ENCODE measurements around the gene PIGO.

The PIGO gene

GRCh38 chr9:35096035-35096849 lies at the start of gene PIGO:
Gene PIGO, minus strand, starts transcription at chr9:35096591. Its CDS starts 1,026 bp downstream, at chr9:35095565.
- DNase-seq: peak; percentile 83

DNA sequence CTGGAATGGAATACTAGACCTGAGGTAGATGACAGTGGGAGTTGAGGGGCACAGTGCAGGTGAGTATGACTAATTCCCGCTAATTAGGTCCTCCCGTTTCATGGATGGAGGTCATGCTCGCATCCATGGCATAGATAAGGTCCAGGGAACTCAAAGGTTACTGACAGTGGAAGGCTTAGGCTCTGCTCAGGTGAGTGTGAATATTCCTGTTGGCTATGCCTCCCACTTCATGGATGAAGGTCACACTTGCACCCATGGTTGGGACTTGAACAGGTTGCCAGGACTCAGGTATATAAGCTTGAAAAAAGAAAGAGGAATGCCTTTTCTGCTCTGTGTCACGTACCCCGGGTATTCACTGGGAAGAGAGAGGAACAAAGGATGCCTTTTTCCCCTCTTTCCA lies 45.6 kb upstream of the PIGO start:
- no peak for DNase-seq

- DNase-seq: no peak
These were observed 43.7 kb upstream of the PIGO start for GRCh38 chr9:35140093-35140492.

DNA sequence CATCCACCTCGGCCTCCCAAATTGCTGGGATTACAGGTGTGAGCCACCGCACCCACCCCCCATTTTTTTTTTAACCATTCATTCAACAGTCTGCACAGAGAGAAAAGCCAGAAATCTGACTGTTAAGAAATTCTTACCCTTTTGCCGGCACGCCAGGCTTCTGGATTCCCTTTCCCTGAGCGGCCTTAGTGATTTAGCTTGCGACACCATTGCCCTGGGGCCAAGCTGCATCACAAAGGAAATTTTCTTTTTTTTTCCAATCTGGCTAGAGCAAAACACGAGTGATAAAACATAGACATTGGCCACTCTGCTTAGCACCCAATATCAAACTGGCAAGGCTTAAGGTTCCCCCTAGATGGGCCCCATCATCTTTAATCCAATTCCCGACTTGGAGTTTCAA lies 40.5 kb upstream of the PIGO start:
- no peak for DNase-seq

GRCh38 chr9:35135988-35136387 lies 39.6 kb upstream of the PIGO start:
- no peak for DNase-seq

- no peak for DNase-seq
These were observed 38.5 kb upstream of the PIGO start for GRCh38 chr9:35134920-35135319.

DNA sequence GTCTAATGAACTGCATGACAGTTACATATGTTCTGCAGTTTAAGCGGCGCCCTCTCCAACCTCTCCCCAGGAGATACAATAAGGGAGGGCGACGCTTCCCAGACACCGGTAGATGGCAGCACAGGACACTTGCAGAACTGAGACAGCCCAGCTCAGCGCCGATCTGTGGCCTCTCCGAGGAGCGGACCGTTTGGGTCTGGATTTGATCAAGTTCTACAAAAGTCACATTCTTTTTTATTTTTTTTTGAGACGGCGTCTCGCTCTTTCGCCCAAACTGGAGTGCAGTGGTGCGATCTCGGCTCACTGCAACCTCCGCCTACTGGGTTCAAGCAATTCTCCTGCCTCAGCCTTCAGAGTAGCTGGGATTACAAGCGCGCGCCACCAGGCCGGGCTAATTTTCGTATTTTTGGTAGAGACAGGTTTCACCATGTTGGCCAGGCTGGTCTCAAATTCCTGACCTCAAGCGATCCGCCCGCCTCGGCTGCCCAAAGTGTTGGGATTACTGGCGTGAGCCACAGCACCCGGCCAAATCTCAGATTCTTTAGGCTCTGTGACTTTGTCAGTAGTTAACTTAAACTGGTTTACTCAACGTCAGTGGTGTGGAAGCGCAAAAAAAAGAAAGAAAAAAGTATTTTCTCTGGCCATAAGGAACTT lies 20.6 kb upstream of the PIGO start:
- peak; percentile 76 for DNase-seq

- no peak for DNase-seq
These were observed 20.1 kb upstream of the PIGO start for GRCh38 chr9:35116539-35116897.

- DNase-seq: peak; percentile 83
These were observed 19.5 kb upstream of the PIGO start, which contains the start of gene ATOSB for GRCh38 chr9:35115680-35116538. Gene ATOSB, minus strand, starts transcription at chr9:35115862. Its CDS starts 7,588 bp downstream, at chr9:35108274.

DNA sequence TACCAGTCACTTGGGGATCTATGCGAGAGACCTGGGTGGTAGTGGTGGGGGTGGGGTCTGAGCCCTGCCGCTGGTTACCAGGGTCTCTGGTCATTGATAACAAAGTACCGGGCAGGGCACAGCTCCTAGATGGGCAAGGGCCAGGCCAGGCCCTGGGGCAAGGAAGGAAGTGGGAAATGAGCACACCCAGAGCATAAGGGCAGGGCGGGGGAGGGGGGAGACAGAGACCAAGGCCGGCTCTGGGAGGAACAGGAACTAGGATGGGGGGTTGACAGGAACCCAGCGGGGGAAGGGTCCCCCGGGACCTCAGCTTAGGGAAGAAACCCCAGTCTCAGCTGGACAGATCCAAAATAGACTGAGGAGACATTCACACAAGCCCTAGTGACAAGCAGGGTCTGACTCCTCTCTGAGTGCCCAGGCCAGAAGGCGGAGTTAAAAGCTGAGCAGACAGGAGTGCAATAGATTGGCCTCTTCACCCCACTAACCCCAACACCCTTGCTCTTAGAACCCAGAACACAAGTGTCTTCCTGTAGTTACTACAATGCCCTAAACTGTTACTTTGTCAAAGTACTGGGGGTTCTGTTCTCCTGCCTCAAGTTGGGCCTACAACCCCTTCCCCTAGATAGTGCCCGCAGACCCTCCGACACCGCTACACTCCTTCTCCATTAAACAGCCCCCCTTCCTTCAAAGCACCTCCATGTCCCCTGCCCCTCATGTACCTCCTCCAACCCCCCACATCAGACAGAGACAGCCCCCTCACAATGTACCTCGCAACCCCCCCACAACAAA lies 18.6 kb upstream of the PIGO start:
- no peak for DNase-seq

DNA sequence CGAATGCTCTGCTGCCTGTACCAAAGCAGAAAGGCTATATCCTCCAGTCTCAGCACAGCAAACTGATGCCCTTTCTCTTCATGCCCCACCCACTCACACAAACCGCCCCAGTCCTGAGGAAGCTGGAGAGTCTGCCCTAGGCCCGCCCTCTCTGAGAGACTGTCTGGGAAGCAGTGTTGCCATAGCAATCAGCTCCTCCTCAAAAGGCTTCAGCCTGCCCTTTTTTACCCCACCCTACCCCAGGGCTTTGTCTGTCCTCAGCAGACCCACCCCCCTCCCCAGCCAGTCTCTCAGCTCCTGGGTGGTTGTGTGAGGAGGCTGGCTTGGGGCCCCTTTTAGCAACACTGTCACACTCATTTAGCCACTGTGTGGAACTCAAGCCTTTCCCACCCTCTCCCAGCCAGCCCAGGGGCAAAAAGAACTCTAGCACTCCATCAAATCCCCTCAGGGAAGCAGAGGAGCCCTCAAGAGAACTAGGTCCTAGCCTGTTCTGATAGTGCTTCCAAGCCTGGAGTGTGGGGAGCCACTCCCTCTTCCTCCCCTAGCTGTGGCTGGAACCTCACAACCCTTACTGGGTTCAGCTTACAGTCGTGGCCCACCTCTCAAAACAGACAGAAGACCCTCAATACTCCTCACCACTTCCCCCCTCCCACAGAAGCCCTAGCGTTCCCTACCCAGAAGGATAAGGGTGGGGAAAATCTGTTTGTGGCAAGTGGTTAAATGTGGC lies 17.9 kb upstream of the PIGO start:
- peak; percentile 41 for DNase-seq

DNA sequence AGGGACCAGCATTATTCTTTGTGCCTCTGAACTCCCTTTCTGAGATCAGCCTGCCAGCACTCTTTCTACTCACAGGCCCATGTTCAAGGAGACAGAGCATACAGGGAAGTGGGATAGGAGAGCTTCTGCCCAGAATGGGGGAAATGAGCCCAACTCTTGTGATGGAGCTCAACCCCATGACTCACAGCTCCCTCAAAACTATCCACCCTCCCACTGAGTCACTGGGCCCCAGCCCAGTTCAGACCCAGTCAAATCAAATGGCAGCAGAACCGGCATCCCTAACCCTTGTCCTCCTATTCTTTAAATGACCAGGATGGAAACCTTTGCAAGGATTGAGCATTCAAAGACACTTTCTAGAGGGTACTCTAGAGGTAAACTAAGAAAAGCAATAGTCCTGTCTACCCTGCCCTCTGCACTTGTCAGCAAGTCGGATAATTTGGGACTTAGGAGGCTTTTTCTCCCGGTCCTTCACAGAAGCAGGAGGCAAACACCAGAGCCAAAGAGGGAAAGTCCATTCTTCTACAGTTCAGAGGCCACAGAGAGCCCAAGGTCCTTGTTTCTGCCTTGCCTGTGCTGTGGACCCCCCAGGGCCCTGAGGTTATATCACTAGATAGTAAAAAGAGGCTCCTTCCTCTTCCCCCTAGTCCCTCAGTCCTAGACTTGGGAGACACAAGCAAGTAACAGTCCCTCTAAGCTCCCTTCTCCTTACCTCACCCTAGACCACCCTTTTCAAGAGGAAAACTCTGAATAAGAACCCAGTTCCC lies 16.0 kb upstream of the PIGO start:
- DNase-seq: no peak

DNA sequence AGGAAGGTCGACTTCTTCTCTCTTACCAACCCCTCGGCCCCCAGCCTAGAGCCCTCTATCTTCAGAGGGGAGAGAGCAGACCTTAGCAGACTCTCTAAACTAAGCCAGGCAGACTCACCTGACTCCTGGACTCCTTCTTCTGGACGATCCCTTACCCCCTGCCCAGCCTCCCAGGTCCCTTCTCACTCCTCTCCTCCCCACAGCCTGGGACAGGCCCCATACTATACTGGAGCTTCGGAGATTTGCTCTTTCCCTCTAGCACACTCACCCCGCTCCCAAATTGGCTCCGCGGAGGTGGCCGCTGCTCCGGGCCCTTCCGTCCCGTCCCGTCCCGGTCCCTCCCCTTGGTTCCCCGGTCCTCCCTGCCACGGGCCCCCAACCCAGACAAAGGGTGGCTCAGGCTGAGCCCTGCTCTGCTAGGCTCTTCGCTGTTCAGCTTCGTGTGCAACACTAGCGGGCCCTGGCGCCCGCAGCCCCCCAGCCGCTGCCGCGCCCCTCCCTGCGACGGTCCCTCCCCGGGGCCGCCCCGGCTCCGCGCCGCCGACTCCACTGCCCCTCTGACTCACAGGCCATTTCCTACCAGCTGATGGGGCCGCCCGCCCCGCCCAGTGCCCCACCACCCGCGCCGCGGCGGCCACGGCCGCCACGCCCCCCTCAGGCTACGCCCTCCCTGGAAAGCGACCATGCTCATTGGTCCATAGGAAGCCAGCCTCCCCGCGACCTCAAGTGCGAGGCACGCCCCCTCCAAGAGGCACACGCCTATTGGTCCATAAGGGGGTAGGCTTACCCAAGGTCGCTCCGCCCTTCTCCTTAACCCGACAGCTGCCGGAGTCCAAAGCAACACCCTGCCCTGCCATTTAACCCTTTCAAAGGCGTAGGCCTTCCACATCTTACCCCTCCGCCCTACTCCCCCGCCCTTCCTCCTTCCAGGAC lies 14.9 kb upstream of the PIGO start:
- DNase-seq: peak; percentile 93

- no peak for DNase-seq
These were observed 14.0 kb upstream of the PIGO start for GRCh38 chr9:35110327-35110761.

DNA sequence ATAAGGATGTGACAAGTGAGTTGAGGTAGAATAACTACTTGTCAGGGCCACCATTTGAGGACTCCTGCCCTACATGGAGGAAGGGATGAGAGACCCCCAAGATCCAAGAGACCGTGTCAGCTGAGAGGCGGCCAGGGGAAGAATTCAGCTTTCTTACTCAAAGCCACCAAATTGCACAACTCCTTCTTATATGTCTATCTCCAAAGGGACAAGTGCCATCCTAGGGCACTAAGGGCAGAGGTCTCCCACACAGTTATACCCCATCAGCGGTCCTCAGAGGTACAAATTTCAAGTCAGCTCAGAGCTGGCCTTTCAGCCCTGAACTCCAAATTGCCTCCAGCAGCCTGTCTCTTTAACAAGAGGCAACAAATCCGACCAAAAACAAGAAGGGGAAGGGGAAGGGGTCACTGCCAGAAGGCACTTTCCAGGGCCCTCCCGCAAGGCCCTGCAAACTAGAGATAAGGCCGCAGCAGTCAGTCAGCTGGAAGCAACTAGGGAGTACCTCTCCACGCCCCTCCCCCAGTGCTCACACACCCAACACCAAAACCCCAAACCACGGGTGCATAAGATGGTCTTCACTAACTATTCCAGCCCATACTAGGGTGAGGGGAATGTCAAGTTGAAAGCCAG lies 12.7 kb upstream of the PIGO start:
- no peak for DNase-seq

DNA sequence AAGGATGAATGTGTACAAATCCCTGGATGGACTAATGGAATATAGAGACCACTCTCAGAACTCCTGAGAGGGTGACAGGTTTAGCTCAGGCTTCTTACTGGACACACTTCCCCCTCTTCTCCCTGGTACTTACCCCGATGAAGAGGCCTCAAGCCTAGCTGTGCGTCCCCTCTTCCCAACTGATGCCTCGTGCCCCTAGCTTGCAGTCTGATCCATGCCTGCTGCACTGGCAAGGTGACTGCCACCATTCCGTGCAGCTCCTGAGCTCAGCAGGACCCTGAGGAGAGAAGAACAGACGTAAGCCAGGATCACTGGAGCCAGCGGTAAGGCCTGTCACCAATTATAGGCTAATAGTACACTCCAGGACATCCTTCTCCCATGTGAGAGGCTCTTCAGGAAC lies 12.1 kb upstream of the PIGO start:
- DNase-seq: no peak

DNA sequence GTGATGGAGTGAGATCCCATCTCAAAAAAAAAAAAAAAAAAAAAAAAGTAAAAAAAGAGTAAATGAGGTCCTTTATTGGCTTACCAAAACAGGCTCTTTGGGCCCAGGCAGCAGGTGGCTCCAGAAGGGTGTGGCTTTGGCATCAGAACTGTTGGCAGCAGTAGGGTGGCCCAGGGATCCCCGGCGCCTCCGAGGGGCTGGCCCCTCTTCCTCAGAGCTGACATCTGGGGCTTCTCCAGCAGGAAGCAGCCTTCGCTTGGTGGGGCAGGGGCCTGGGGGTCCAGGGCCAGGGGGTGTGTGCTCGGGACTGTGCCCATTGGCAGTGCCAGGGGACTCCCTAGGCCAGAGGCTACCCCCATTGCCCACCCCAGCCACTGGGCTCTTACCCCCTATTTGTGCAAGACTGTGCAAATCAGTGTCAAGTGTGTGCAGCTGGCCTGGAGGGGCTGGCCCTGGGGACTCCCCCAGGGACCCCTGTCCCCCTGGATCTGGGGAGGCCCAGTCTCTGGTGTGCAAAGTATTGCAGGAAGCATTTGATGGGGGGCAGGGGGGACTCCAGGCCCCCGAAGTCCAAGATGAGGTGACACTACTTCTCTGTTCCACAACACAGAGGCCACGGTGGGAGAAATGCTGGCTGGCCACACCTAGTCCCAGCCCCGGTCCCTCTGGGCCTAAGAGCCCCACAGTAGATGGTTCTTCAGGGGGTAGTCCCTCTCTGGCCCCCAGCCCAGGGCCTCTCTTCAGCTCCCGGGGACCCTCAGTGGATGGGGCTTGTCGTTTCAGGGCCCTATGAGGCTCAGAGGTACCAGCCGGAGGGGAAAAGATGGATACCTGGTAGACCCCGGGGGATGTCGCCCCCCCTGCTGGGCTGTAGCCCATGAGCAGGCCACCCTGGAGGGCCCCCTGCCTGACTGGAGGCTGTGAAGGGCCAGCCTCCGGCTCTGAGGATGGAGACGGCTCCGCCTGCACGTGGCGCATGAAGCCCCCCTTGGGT lies 11.2 kb upstream of the PIGO start:
- DNase-seq: no peak

- DNase-seq: no peak
These were observed 9.9 kb upstream of the PIGO start for GRCh38 chr9:35106343-35106730.
